ENCODE results near the gene CCDC134. TPM values are rescaled to one million over a fixed set of nuclear protein-coding genes. Genes with fewer than 3 reads are reported as not detected.

CCDC134 gene
- total and polyA plus RNA-seq, 2 of the 8 experiments (the other 6 are each of a cell fraction or from before 2014, with no cell fraction given), result 7.7 to 20.0 TPM

- POLR2A ChIA-PET (ENCODE audit: partially characterized antibody), result interaction anchor here (1.0 to 2.3 kb wide), 6 partner anchors 10 to 62 kb away, joined by 3 to 7 read pairs (median 4); partner anchors contain the start of gene CCDC134
- no peak overlapping the region for H3K23ac ChIP-seq (ENCODE audit: insufficient read length)
- H3K9me3 ChIP-seq (ENCODE audit: insufficient read depth in 2 of 2, low read depth in 1 of 2, low read length in 1 of 2), result no peaks in the 10 kb centered on the region
- 85% methylated on average over 11 of the region's 11 CpGs; no CpG with 5 or more reads in 1 of the 2 experiments for WGBS, 2 experiments (ENCODE audit: extremely low coverage in 1 of 2, insufficient coverage in 1 of 2, insufficient read length in 1 of 2, insufficient replicate concordance in 2 of 2, low coverage in 1 of 2, low lambda C conversion rate in 2 of 2, missing lambda C conversion rate in 1 of 2)
- peaks cover 16% of the 10 kb centered on the region for H3K79me1 ChIP-seq (ENCODE audit: low read depth, low read length)
- no peak overlapping the region for H2BK20ac ChIP-seq (ENCODE audit: low read length)
- H2BK12ac ChIP-seq (ENCODE audit: low read depth, low read length), result no peak overlapping the region
- no peak overlapping the region for H2AK5ac ChIP-seq (ENCODE audit: low read depth, low read length)
- H3K18ac ChIP-seq (ENCODE audit: extremely low read depth, low read length), result no peak overlapping the region
- no peaks in the 10 kb centered on the region for H3K23me2 ChIP-seq (ENCODE audit: low read depth, low read length)
- CTCF ChIA-PET (ENCODE audit: partially characterized antibody), result interaction anchor here (1.1 to 2.6 kb wide), 8 partner anchors 9 to 196 kb away, joined by 3 to 20 read pairs (median 4); no protein-coding TSS in a partner anchor
- no peak overlapping the region for H3K4ac ChIP-seq (replicated peaks; ENCODE audit: insufficient read length, low read depth, low read length)
- H3K36me3 ChIP-seq (ENCODE audit: control insufficient read depth in 2 of 4, insufficient read depth in 4 of 4, low read length in 3 of 4), result peaks cover 5 to 15% (median 9%) of the 10 kb centered on the region in 4 experiments; a peak in 7 of 8 replicates
- H3K14ac ChIP-seq (ENCODE audit: insufficient read length), result no peak overlapping the region
- DNase-seq (ENCODE audit: low read depth in 1 of 2, low spot score in 2 of 2), result no peak
- H3K4me3 ChIP-seq (ENCODE audit: extremely low read depth in 1 of 4, insufficient read depth in 2 of 4, low read depth in 3 of 4, low read length in 4 of 4), result no peak overlapping the region
- no peak overlapping the region for H4K8ac ChIP-seq (ENCODE audit: extremely low read depth, insufficient read depth, low read length)
- H2BK5ac ChIP-seq (ENCODE audit: low read depth, low read length), result 0 out of 2 replicates have a peak overlapping the region, but pooled peaks have one; percentile 13
- H4K5ac ChIP-seq (ENCODE audit: insufficient read length, low read depth, low read length), result no peak overlapping the region
- H2BK120ac ChIP-seq (replicated peaks; ENCODE audit: low read depth, low read length), result no peak overlapping the region
- no peak overlapping the region for H3K27ac ChIP-seq (ENCODE audit: low read depth, low read length)
- H3K56ac ChIP-seq (replicated peaks; ENCODE audit: insufficient read length, low read depth, low read length), result no peak overlapping the region
- no peak overlapping the region for H3K4me2 ChIP-seq (ENCODE audit: insufficient read depth in 1 of 2, low read depth in 2 of 2, low read length in 2 of 2)
- no peak overlapping the region for H4K91ac ChIP-seq (replicated peaks; ENCODE audit: insufficient read length, low read length)
- peaks cover 0 to 6% (median 4%) of the 10 kb centered on the region in 4 experiments; a peak in 4 of 7 replicates for H3K4me1 ChIP-seq (replicated peaks in 1 of 4; ENCODE audit: control insufficient read depth in 3 of 4, insufficient read depth in 4 of 4, low read length in 3 of 4)
- no peak overlapping the region for H2BK15ac ChIP-seq (ENCODE audit: low read length)
- H2AFZ ChIP-seq (ENCODE audit: low read length), result no peak overlapping the region
- peaks cover 9 to 21% of the 10 kb centered on the region in 2 experiments for H4K20me1 ChIP-seq (replicated peaks in 1 of 2; ENCODE audit: control insufficient read depth in 1 of 2, insufficient read depth in 2 of 2, low read length in 2 of 2)
- no peaks in the 10 kb centered on the region for H3K27me3 ChIP-seq (replicated peaks in 1 of 4; ENCODE audit: control insufficient read depth in 3 of 4, extremely low read depth in 1 of 4, insufficient read depth in 3 of 4, low read length in 3 of 4)
- no peak for FAIRE-seq
- peaks cover 23 to 73% of the 10 kb centered on the region in 2 experiments for H3K79me2 ChIP-seq (ENCODE audit: control insufficient read depth in 1 of 2, insufficient read depth in 2 of 2, low read length in 2 of 2)
- H3K9ac ChIP-seq (replicated peaks in 1 of 4; ENCODE audit: extremely low read depth in 1 of 4, low read depth in 3 of 4, low read length in 3 of 4), result no peak overlapping the region
- no peak for TF ChIP-seq SIRT6 (IDR thresholded peaks at IDR 0.05; ENCODE audit: low read length)
- no peak for TF ChIP-seq KDM1A (IDR thresholded peaks at IDR 0.05; ENCODE audit: borderline replicate concordance, low read length)
- no peak for TF ChIP-seq POU5F1 (IDR thresholded peaks at IDR 0.05; ENCODE audit: low read depth, low read length)
- TF ChIP-seq BRCA1 (IDR thresholded peaks at IDR 0.05; ENCODE audit: low read depth, low read length), result no peak
- no peak for TF ChIP-seq GTF2F1 (IDR thresholded peaks at IDR 0.05; ENCODE audit: borderline replicate concordance, low read depth, low read length)
- no peak for TF ChIP-seq RBBP5 (IDR thresholded peaks at IDR 0.05; ENCODE audit: borderline replicate concordance, low read depth, low read length)
- no peak for TF ChIP-seq SIX5 (IDR thresholded peaks at IDR 0.05; ENCODE audit: low read depth, low read length)
- TF ChIP-seq POLR2A (IDR thresholded peaks at IDR 0.05; ENCODE audit: control extremely low read depth in 1 of 2, low read depth in 2 of 2, low read length in 2 of 2), result no peak
- no peak for TF ChIP-seq BCL11A (IDR thresholded peaks at IDR 0.05; ENCODE audit: low read depth in 2 of 2, low read length in 2 of 2)
- no peak for TF ChIP-seq TAF7 (optimal IDR thresholded peaks at IDR 0.05; ENCODE audit: borderline replicate concordance, low read depth, low read length)
- no peak for TF ChIP-seq MAFK (IDR thresholded peaks at IDR 0.05; ENCODE audit: low read depth, low read length)
- TF ChIP-seq SP2 (IDR thresholded peaks at IDR 0.05; ENCODE audit: low read length), result no peak
- no peak for TF ChIP-seq BACH1 (IDR thresholded peaks at IDR 0.05; ENCODE audit: low read length)
- TF ChIP-seq TBP (IDR thresholded peaks at IDR 0.05; ENCODE audit: low read depth, low read length), result no peak
These were observed 62.2 kb downstream of the CCDC134 start for GRCh38 chr22:41862530-41863266.

Measured in H1 (cell line).